ENCODE results near the gene TMEM271. TPM values are rescaled to one million over a fixed set of nuclear protein-coding genes. Genes with fewer than 3 reads are reported as not detected.

Gene TMEM271
- total RNA-seq, 2 experiments from 2014 or later = not detected

- Mint-ChIP-seq H3K36me3 (ENCODE audit: low read depth) (peaks cover 62% of the 10 kb centered on the region), H3K4me3 (no peak overlapping the region), H3K9me3 (no peaks in the 10 kb centered on the region), H3K27ac (no peak overlapping the region), H3K27me3 (no peaks in the 10 kb centered on the region), H3K4me1 (ENCODE audit: low read depth) (no peaks in the 10 kb centered on the region)
- intact Hi-C loops (cut with micrococcal nuclease) = no loop called here
- ChIA-PET CTCF (no interaction called here), POLR2A (no interaction called here)
- DNase-seq (no peak), ATAC-seq (no peak)
- no peak for TF ChIP-seq CTCF (IDR thresholded peaks at IDR 0.05)
These were observed 41.4 kb downstream of the TMEM271 start for GRCh38 chr4:534576-535151.

- ChIA-PET CTCF (no interaction called here), POLR2A (no interaction called here)
- no peak for DNase-seq
- no peak for ATAC-seq
- Mint-ChIP-seq H3K36me3 (ENCODE audit: low read depth) (peaks cover 61% of the 10 kb centered on the region), H3K4me3 (no peak overlapping the region), H3K9me3 (no peaks in the 10 kb centered on the region), H3K4me1 (ENCODE audit: low read depth) (no peaks in the 10 kb centered on the region), H3K27ac (no peak overlapping the region), H3K27me3 (no peaks in the 10 kb centered on the region)
- intact Hi-C loops (cut with micrococcal nuclease) = no loop called here
- TF ChIP-seq CTCF (IDR thresholded peaks at IDR 0.05) = no peak
These were observed 42.0 kb downstream of the TMEM271 start for GRCh38 chr4:534101-534575.

GRCh38 chr4:533318-534100 lies 42.6 kb downstream of the TMEM271 start:
- H3K9me3 Mint-ChIP-seq = no peaks in the 10 kb centered on the region
- H3K27me3 Mint-ChIP-seq = no peaks in the 10 kb centered on the region
- intact Hi-C loops (cut with micrococcal nuclease) = no loop called here
- CTCF ChIA-PET = no interaction called here
- POLR2A ChIA-PET = no interaction called here
- H3K4me1 Mint-ChIP-seq (ENCODE audit: low read depth) = no peaks in the 10 kb centered on the region
- DNase-seq (no peak), ATAC-seq (no peak)
- H3K27ac Mint-ChIP-seq = no peak overlapping the region
- H3K36me3 Mint-ChIP-seq (ENCODE audit: low read depth) = peaks cover 57% of the 10 kb centered on the region
- H3K4me3 Mint-ChIP-seq = no peak overlapping the region
- TF ChIP-seq CTCF (IDR thresholded peaks at IDR 0.05) = no peak

- no peak for TF ChIP-seq CTCF (IDR thresholded peaks at IDR 0.05)
- CTCF ChIA-PET = no interaction called here
- no peaks in the 10 kb centered on the region for H3K4me1 Mint-ChIP-seq (ENCODE audit: low read depth)
- peaks cover 53% of the 10 kb centered on the region for H3K36me3 Mint-ChIP-seq (ENCODE audit: low read depth)
- no peak overlapping the region for H3K27ac Mint-ChIP-seq
- DNase-seq (no peak), ATAC-seq (peak; percentile 80)
- H3K4me3 Mint-ChIP-seq = no peak overlapping the region
- no peaks in the 10 kb centered on the region for H3K9me3 Mint-ChIP-seq
- H3K27me3 Mint-ChIP-seq = no peaks in the 10 kb centered on the region
- POLR2A ChIA-PET = interaction anchor here (0.6 kb wide), 1 partner anchor 366 kb away, joined by 3 read pairs; no protein-coding TSS in a partner anchor
- intact Hi-C loops (cut with micrococcal nuclease) = no loop called here
These were observed 43.3 kb downstream of the TMEM271 start for GRCh38 chr4:532588-533317.
